ENCODE data around the gene PACS2.

Gene PACS2

DNA sequence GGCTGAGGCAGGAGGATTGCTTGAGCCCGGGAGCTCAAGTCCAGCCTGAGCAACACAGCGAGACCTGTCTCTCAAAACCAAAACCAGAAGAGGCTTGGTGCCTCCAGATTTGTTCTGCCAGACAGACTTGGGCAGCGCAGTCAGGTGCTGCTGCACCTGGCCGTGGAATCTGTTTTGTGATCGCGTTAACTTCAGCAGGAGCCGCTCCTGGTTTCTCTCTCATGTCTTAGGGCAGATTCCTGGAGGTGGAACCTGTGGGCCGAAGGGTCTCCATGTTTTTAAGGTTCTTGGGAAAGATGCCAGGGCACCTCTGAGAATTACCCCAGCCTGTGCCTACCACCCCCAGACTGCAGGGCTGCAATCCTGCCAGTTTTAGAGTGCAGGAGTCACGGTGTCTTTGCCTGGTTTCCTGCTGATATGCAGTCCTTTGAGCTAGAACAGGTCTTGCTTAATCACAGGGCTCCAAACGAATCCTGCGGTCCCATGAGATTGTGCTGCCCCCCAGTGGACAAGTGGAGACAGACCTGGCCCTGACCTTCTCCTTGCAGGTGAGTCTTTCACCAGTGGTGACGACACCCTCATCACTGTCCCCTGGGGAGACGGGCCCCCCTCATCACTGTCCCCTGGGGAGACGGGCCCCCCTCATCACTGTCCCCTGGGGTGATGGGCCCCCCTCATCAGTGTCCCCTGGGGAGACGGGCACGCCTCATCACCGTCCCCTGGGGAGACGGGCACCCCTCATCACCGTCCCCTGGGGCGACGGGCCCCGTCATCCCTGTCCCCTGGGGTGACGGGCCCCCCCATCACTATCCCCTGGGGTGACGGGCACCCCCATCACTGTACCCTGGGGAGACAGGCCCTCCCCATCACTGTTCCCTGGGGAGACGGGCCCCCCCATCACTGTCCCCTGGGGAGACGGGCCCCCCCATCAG is 37.6 kb downstream of the PACS2 start:
- TF ChIP-seq POLR2A (IDR thresholded peaks at IDR 0.05; ENCODE audit: extremely low read depth, insufficient read length) = no peak
- peak; percentile 78 for TF ChIP-seq CTCF (IDR thresholded peaks at IDR 0.05; ENCODE audit: low read depth, low read length)
- peak; percentile 53 for TF ChIP-seq MYC (IDR thresholded peaks at IDR 0.05; ENCODE audit: low read depth, low read length)
- peak; percentile 48; the same call in 1 of the 2 replicates for TF ChIP-seq MAX (IDR thresholded peaks at IDR 0.05; ENCODE audit: low read depth, low read length)
- H3K4me3 ChIP-seq (ENCODE audit: low read depth, low read length) = no peak overlapping the region
- DNase-seq (ENCODE audit: low read depth) = peak; percentile 91

- TF ChIP-seq POLR2A (IDR thresholded peaks at IDR 0.05; ENCODE audit: extremely low read depth, insufficient read length) (no peak), CTCF (IDR thresholded peaks at IDR 0.05; ENCODE audit: low read depth, low read length) (no peak), MYC (IDR thresholded peaks at IDR 0.05; ENCODE audit: low read depth, low read length) (no peak), MAX (IDR thresholded peaks at IDR 0.05; ENCODE audit: low read depth, low read length) (no peak)
- DNase-seq (ENCODE audit: low read depth) = no peak
- no peak overlapping the region for H3K4me3 ChIP-seq (ENCODE audit: low read depth, low read length)
Observed at GRCh38 chr14:105353136-105353535, 38.6 kb downstream of the PACS2 start.

DNA sequence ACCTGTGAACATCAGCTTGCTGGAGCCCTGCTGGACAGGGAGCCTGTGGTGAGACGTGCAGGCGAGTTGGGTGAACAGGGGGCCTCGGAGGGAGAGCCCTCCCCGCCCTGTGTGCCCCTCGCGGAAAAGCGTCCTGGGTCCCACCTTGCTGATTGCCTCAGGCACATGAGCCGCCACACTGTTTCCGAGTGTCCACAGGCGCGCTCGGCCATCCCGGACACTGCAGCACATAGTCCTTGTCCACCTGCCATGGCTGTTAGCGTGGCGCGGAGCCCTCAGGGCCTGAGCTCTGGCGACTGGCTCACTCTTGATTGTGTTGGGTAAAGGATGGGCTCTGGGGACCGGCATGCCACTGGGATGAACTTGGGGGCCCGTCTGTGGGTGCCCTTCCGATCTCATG is 40.0 kb downstream of the PACS2 start:
- DNase-seq (ENCODE audit: low read depth) = no peak
- H3K4me3 ChIP-seq (ENCODE audit: low read depth, low read length) = no peak overlapping the region
- TF ChIP-seq MYC (IDR thresholded peaks at IDR 0.05; ENCODE audit: low read depth, low read length) (no peak), CTCF (IDR thresholded peaks at IDR 0.05; ENCODE audit: low read depth, low read length) (no peak), MAX (IDR thresholded peaks at IDR 0.05; ENCODE audit: low read depth, low read length) (no peak), POLR2A (IDR thresholded peaks at IDR 0.05; ENCODE audit: extremely low read depth, insufficient read length) (no peak)

- no peak for TF ChIP-seq MYC (IDR thresholded peaks at IDR 0.05; ENCODE audit: low read depth, low read length)
- no peak for TF ChIP-seq MAX (IDR thresholded peaks at IDR 0.05; ENCODE audit: low read depth, low read length)
- no peak for TF ChIP-seq POLR2A (IDR thresholded peaks at IDR 0.05; ENCODE audit: extremely low read depth, insufficient read length)
- DNase-seq (ENCODE audit: low read depth) = no peak
- no peak overlapping the region for H3K4me3 ChIP-seq (ENCODE audit: low read depth, low read length)
Observed at GRCh38 chr14:105355049-105355575, 40.6 kb downstream of the PACS2 start.

DNA sequence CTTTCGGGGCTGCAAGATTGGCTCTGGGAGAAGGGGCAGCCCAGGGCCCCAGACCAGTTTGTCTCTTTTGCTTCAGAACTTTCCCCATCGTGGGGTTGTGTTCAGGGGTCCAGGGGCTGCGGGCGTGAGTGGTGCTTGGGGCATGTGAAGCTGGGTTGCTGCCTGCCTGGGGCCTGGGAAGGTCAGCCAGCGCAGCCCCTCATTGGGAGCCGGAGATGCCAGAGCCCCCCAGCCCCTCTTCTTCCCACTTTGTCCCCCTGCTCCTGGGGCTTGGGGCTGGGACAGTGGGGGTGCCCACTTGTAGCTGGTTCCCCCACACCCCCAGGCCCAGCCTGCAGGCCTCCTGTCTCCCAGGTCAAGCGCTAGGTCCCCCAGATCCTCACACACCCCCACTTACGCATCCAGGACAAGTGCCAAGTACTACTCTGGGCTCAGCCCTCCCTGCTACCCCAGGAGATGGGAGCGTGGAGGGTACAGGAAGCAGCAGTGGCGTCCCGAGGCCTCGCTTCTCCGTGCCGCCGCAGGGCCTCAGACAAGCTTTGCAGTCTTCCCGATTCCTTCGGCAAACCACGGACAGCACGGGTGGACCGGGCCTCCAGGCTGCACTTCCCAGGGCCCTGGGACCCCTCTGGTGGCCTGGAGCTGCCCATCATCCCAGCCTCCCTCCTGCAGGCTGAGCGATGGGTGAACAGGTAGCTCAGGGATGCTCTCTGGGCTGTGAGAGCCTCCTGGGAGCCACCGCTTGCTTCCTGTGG is 41.5 kb downstream of the PACS2 start:
- H3K4me3 ChIP-seq (ENCODE audit: low read depth, low read length) = no peak overlapping the region
- no peak for TF ChIP-seq MAX (IDR thresholded peaks at IDR 0.05; ENCODE audit: low read depth, low read length)
- TF ChIP-seq CTCF (IDR thresholded peaks at IDR 0.05; ENCODE audit: low read depth, low read length) = no peak
- TF ChIP-seq POLR2A (IDR thresholded peaks at IDR 0.05; ENCODE audit: extremely low read depth, insufficient read length) = no peak
- TF ChIP-seq MYC (IDR thresholded peaks at IDR 0.05; ENCODE audit: low read depth, low read length) = no peak
- no peak for DNase-seq (ENCODE audit: low read depth)
